ENCODE results near the gene POLR2E. TPM values are rescaled to one million over a fixed set of nuclear protein-coding genes. Genes with fewer than 3 reads are reported as not detected.
A peak's percentile ranks its signal among the peaks of the same experiment; 100 is the strongest.

Gene POLR2E
- total and polyA plus RNA-seq, 2 of the 8 experiments (the other 6 are each of a cell fraction or from before 2014, with no cell fraction given), result 281 to 381 TPM

- peaks cover 4 to 29% (median 14%) of the 10 kb centered on the region in 4 experiments; a peak in 7 of 8 replicates for H3K36me3 ChIP-seq (ENCODE audit: control insufficient read depth in 2 of 4, insufficient read depth in 4 of 4, low read length in 3 of 4)
- H3K79me1 ChIP-seq (ENCODE audit: low read depth, low read length), result peaks cover 10% of the 10 kb centered on the region; the same call in 1 of the 2 replicates
- no peak overlapping the region for H3K4ac ChIP-seq (replicated peaks; ENCODE audit: insufficient read length, low read depth, low read length)
- no peak overlapping the region for H2BK15ac ChIP-seq (ENCODE audit: low read length)
- no peak overlapping the region for H4K5ac ChIP-seq (ENCODE audit: insufficient read length, low read depth, low read length)
- H3K79me2 ChIP-seq (ENCODE audit: control insufficient read depth in 1 of 2, insufficient read depth in 2 of 2, low read length in 2 of 2), result peaks cover 8 to 19% of the 10 kb centered on the region in 2 experiments
- peak overlapping the region; percentile 41 to 90 (median 86); a peak in 6 of 7 replicates for H3K9ac ChIP-seq (replicated peaks in 1 of 4; ENCODE audit: extremely low read depth in 1 of 4, low read depth in 3 of 4, low read length in 3 of 4)
- FAIRE-seq, result no peak
- H3K27ac ChIP-seq (ENCODE audit: low read depth, low read length), result no peak overlapping the region
- no peak overlapping the region for H2AFZ ChIP-seq (ENCODE audit: low read length)
- no peak overlapping the region for H4K91ac ChIP-seq (replicated peaks; ENCODE audit: insufficient read length, low read length)
- peaks cover 5% of the 10 kb centered on the region for H3K23me2 ChIP-seq (ENCODE audit: low read depth, low read length)
- DNase-seq (ENCODE audit: low read depth in 1 of 2, low spot score in 2 of 2), result no peak
- H3K4me2 ChIP-seq (ENCODE audit: insufficient read depth in 1 of 2, low read depth in 2 of 2, low read length in 2 of 2), result peak overlapping the region; percentile 60 to 98
- peak overlapping the region; percentile 18; the same call in 1 of the 2 replicates for H4K8ac ChIP-seq (ENCODE audit: extremely low read depth, insufficient read depth, low read length)
- H2AK5ac ChIP-seq (ENCODE audit: low read depth, low read length), result no peak overlapping the region
- H3K9me3 ChIP-seq (ENCODE audit: insufficient read depth in 2 of 2, low read depth in 1 of 2, low read length in 1 of 2), result no peaks in the 10 kb centered on the region
- no peak overlapping the region for H3K23ac ChIP-seq (ENCODE audit: insufficient read length)
- H3K18ac ChIP-seq (ENCODE audit: extremely low read depth, low read length), result no peak overlapping the region
- peak overlapping the region; percentile 64 to 95 (median 91); a peak in 7 of 8 replicates for H3K4me3 ChIP-seq (ENCODE audit: extremely low read depth in 1 of 4, insufficient read depth in 2 of 4, low read depth in 3 of 4, low read length in 4 of 4)
- no peak overlapping the region for H3K14ac ChIP-seq (ENCODE audit: insufficient read length)
- no peak overlapping the region for H2BK20ac ChIP-seq (ENCODE audit: low read length)
- POLR2A ChIA-PET (ENCODE audit: partially characterized antibody), result interaction anchor here (0.6 to 4.9 kb wide), 10 partner anchors 10 to 175 kb away, joined by 3 to 93 read pairs (median 4); partner anchors contain the start of genes CIRBP, CNN2 and GPX4
- H2BK5ac ChIP-seq (ENCODE audit: low read depth, low read length), result no peak overlapping the region
- WGBS, 2 experiments (ENCODE audit: extremely low coverage in 1 of 2, insufficient coverage in 1 of 2, insufficient read length in 1 of 2, insufficient replicate concordance in 2 of 2, low coverage in 1 of 2, low lambda C conversion rate in 2 of 2, missing lambda C conversion rate in 1 of 2), result 90% methylated on average over 30 of the region's 32 CpGs; no CpG with 5 or more reads in 1 of the 2 experiments
- H3K27me3 ChIP-seq (replicated peaks in 1 of 4; ENCODE audit: control insufficient read depth in 3 of 4, extremely low read depth in 1 of 4, insufficient read depth in 3 of 4, low read length in 3 of 4), result peaks cover 0 to 2% (median 0%) of the 10 kb centered on the region in 4 experiments; a peak in 1 of 7 replicates
- H2BK12ac ChIP-seq (ENCODE audit: low read depth, low read length), result no peak overlapping the region
- no peak overlapping the region for H3K56ac ChIP-seq (replicated peaks; ENCODE audit: insufficient read length, low read depth, low read length)
- peaks cover 8 to 11% of the 10 kb centered on the region in 2 experiments for H4K20me1 ChIP-seq (replicated peaks in 1 of 2; ENCODE audit: control insufficient read depth in 1 of 2, insufficient read depth in 2 of 2, low read length in 2 of 2)
- CTCF ChIA-PET (ENCODE audit: partially characterized antibody), result interaction anchor here (0.6 to 2.0 kb wide), 9 partner anchors 8 to 350 kb away, joined by 3 to 7 read pairs (median 4); no protein-coding TSS in a partner anchor
- peaks cover 0 to 8% (median 5%) of the 10 kb centered on the region in 4 experiments; a peak in 4 of 7 replicates for H3K4me1 ChIP-seq (replicated peaks in 1 of 4; ENCODE audit: control insufficient read depth in 3 of 4, insufficient read depth in 4 of 4, low read length in 3 of 4)
- H2BK120ac ChIP-seq (replicated peaks; ENCODE audit: low read depth, low read length), result no peak overlapping the region
Observed at GRCh38 chr19:1093811-1094553, 1.2 kb downstream of the POLR2E start.
